Pancreas (tissue), 10 donors: Measurements from ENCODE around the gene GPX2. TPM values are rescaled to one million over a fixed set of nuclear protein-coding genes. Genes with fewer than 3 reads are reported as not detected.

ENCODE experiments used
- ATAC-seq, 4 donors: fragments of 200-7000 bp; cut with Tn5 transposase; one replicate each; pipeline versions ENCODE4 v1.8.0 to v1.9.1; 2020; ENCODE audit warnings: mild to moderate bottlenecking in 4 of 4, moderate library complexity in 4 of 4
- DNase-seq, 6 donors: peaks; one replicate each; pipeline ENCODE4 v3.0.0-alpha.2; 2020
- FAIRE-seq: peaks from 2 replicates; lab custom pipeline; 2012; peaks lifted over from hg19 to GRCh38; lab: Jason Lieb, UNC
- H3K27ac ChIP-seq, 4 donors: fragments of 200-600 bp; sonication (generic); 1 replicate in 3 of 4; 2 replicates in 1 of 4; pipeline versions ENCODE4 v1.5.0 to v1.8.0; 2020
- H3K27me3 ChIP-seq, 4 donors: fragments of 200-600 bp; one replicate each; pipeline ENCODE4 v1.8.0; 2021
- H3K36me3 ChIP-seq, 3 donors: fragments of 200-600 bp; sonication (generic) in 1 of 3; one replicate each; pipeline versions ENCODE4 v1.5.0 to v1.8.0; 2020 to 2021
- H3K4me1 ChIP-seq, 3 donors: fragments of 200-600 bp; one replicate each; pipeline ENCODE4 v1.8.0; 2021
- H3K4me3 ChIP-seq, 4 donors: fragments of 200-600 bp; sonication (generic) in 2 of 4; one replicate each; pipeline versions ENCODE4 v1.5.0 to v1.8.0; 2020 to 2021
- H3K9me3 ChIP-seq, 4 donors: fragments of 200-600 bp; one replicate each; pipeline ENCODE4 v1.8.0; 2021
- WGBS, 2 donors: extraction: QIAGEN DNeasy Blood & Tissue Kit; methylation state at CpG; one replicate each; pipeline ENCODE4 v1.1.7; 2013; 5-methylcytosine and 5-hydroxymethylcytosine counted together
- intact Hi-C, 3 donors: fragments of 100-400 bp; cut with DNase I; formaldehyde crosslinking; loops; one replicate each; pipeline versions ENCODE4 v1.11.1 to v1.14.2; 2022
- polyA plus RNA-seq, 2 donors: library from polyadenylated mRNA; stranded (reverse); fragments of 200-250 nt; gene quantifications; one replicate each; pipeline ENCODE4 v1.2.3, GENCODE V29; 2013
- total RNA-seq, 6 donors: library from RNA; stranded (reverse); fragmentation: NEBNext Ultra II Directional in 4 of 6; extraction: Animal tissue kit (Norgen Biotek cat#: 25700) in 4 of 6; gene quantifications; one replicate each; pipeline versions ENCODE4 v1.2.1 to v1.2.4, GENCODE V29; 2021 to 2023
- TF ChIP-seq, protein P1 (sequence below), 4 donors: fragments of 200-600 bp; sonication (generic) in 3 of 4; IDR thresholded peaks; one replicate each; pipeline versions ENCODE4 v1.5.0 to v1.8.0; 2021; ENCODE audit warnings: antibody characterized with exemption in 4 of 4
- donor health status: healthy with polysubstance abuse.
- donor health status: DM: no; HTN: no; CAD: no; lungs with moderate emphysema.
- donor health status: DM: no; HTN: no; CAD: no.
- donor health status: control.
- donor health status: control.
- donor health status: Bipolar disorder and iron deficiency.
- donor health status: DM: yes; HTN: yes; CAD: no.
- donor health status: DM: no; HTN: no; CAD: no.
- donor health status: DM: no; HTN: no; CAD: no.
- donor health status: DM: yes; HTN: yes; CAD: no.

The GPX2 gene
- total and polyA plus RNA-seq, 8 donors, result 2.6 to 41.9 (median 11.1) TPM

DNA sequence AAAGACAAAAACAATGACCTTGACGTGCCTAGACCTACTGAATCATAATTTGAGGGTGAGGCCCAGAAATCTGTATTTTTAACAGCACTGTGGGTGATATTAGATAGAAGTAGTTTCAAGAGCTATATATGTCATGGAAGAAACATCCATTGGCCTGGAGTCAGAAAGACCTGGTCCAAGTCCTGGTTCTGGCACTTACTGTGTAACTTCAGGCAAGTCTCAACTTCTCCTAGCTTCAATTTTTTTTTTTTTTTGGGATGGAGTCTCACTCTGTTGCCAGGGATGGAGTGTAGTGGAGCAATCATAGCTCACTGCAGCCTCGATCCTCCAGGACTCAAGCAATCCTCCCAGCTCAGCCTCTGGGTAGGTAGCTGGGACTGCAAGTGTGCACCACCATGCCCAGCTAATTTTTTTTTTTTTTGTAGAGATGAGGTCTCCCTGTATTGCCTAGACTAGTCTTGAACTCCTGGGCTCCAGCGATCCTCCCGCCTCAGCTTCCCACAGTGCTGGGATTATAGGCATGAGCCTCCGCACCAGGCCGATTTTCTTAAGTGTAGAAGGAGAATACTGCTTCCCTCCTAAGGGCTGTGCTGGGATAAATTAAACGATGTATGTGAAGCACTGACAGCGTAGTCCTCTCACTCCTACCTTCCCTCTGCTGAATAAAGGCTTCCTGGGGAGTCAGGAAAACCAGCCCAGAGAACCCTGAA, 14.3 kb upstream of the GPX2 start:
- Histone ChIP-seq H3K27me3 (no peaks in the 10 kb centered on the region), H3K4me1 (peaks cover 0 to 7% (median 0%) of the 10 kb centered on the region in 3 donors), H3K27ac (no peak overlapping the region), H3K9me3 (no peaks in the 10 kb centered on the region), H3K36me3 (no peaks in the 10 kb centered on the region), H3K4me3 (no peak overlapping the region)
- peak in 1 of 6 donors; percentile 8 for DNase-seq
- TF ChIP-seq, protein P1, sequence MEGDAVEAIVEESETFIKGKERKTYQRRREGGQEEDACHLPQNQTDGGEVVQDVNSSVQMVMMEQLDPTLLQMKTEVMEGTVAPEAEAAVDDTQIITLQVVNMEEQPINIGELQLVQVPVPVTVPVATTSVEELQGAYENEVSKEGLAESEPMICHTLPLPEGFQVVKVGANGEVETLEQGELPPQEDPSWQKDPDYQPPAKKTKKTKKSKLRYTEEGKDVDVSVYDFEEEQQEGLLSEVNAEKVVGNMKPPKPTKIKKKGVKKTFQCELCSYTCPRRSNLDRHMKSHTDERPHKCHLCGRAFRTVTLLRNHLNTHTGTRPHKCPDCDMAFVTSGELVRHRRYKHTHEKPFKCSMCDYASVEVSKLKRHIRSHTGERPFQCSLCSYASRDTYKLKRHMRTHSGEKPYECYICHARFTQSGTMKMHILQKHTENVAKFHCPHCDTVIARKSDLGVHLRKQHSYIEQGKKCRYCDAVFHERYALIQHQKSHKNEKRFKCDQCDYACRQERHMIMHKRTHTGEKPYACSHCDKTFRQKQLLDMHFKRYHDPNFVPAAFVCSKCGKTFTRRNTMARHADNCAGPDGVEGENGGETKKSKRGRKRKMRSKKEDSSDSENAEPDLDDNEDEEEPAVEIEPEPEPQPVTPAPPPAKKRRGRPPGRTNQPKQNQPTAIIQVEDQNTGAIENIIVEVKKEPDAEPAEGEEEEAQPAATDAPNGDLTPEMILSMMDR (IDR thresholded peaks at IDR 0.05), result no peak
- intact Hi-C loops, result no loop called here
- FAIRE-seq, result no peak
- ATAC-seq, result no peak
- WGBS, 2 donors, result 89 to 92% methylated on average over 8 of the region's 8 CpGs

DNA sequence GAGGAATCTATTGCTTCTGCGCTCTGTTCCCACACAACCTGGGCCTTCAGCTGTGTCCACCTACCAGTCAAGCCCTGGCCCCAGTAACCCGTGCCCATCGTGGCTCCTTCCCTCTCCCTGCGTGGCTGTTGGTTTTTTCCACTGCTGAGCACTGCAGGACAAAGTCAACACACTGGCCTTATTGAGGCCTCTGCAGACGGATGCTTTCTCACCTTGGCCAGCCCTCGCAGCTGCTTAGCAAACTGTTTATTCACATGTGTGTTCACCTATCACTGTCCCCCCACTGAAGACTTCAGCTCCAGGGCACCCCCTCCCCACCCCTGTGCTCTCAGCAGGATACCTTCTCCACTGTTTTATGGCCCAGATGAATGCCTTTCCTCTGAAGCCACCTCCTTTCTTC, 12.8 kb upstream of the GPX2 start:
- FAIRE-seq (no peak), DNase-seq (peak in 1 of 6 donors; percentile 47), ATAC-seq (peak in 3 of 4 donors; percentile 61 to 88 (median 66))
- TF ChIP-seq, protein P1 (IDR thresholded peaks at IDR 0.05), result no peak
- Histone ChIP-seq H3K4me3 (no peak overlapping the region), H3K9me3 (no peaks in the 10 kb centered on the region), H3K4me1 (no peaks in the 10 kb centered on the region), H3K27ac (no peak overlapping the region), H3K36me3 (peaks cover 0 to 4% (median 0%) of the 10 kb centered on the region in 3 donors), H3K27me3 (no peaks in the 10 kb centered on the region)
- intact Hi-C loops, result no loop called here
- 51% methylated on average over 6 of the region's 6 CpGs for WGBS, 2 donors

DNA sequence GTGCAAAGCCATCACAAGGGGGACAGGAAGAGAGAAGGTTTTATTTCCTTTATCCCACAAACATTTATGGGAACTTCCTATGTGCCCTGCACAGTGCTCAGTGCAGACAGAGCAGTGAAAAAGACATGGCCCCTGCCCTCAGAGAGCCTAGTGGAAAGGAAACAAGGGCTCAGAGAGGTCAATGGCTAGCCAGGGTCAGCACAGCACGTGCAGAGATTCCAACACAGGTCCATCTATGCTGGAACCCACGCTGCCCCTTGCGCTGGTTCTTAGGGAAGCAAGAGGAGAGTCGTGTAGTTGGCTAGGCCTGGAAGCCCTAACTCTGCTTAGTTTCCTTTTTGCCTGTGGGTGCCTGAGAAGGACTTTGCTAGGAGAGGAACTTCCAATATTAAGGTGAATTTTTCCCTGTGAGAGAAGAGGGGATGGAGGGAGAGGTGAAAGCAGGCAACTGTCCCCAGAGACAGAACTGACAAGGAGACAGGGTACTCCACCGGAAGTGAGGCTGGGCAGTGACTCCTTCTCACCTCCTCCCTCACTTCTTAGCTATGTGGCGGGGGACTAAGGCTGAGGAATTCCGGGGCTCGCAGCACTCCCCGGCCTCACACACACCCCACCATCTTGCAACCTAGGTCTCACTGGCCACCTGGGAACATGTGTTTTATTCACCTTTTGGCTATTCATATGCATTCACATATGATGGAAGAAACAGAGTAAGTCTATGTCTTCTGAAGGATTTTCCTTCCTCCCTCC, 12.1 kb upstream of the GPX2 start:
- Histone ChIP-seq H3K9me3 (no peaks in the 10 kb centered on the region), H3K4me3 (no peak overlapping the region), H3K27ac (no peak overlapping the region), H3K4me1 (no peaks in the 10 kb centered on the region), H3K27me3 (no peaks in the 10 kb centered on the region), H3K36me3 (peaks cover 0 to 4% (median 0%) of the 10 kb centered on the region in 3 donors)
- no peak for FAIRE-seq
- WGBS, 2 donors, result 94 to 95% methylated on average over 9 of the region's 9 CpGs
- intact Hi-C loops, result no loop called here
- peak in 1 of 6 donors; percentile 25 for DNase-seq
- no peak for ATAC-seq
- TF ChIP-seq, protein P1 (IDR thresholded peaks at IDR 0.05), result no peak

DNA sequence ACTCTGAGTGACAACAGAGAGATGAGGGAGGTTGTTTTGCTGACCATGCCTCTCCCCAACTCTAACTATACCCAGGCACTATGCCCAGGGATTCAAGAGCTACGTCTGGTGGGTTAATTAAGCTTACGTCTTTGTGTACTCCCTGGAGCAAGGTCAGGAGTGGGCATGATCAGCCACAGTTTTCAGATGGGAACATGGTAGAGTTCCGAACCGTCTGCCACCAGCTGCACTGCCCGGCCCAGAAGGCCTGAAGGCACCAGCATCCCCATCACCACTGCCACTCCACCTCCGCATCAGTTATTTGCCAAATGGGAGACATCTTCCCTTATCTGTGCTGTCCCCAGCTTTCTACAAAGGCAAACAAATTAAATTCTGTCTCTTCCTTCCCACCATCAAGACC, 11.1 kb upstream of the GPX2 start:
- Histone ChIP-seq H3K9me3 (no peaks in the 10 kb centered on the region), H3K36me3 (peaks cover 0 to 4% (median 0%) of the 10 kb centered on the region in 3 donors), H3K4me3 (no peak overlapping the region), H3K4me1 (no peaks in the 10 kb centered on the region), H3K27me3 (no peaks in the 10 kb centered on the region), H3K27ac (no peak overlapping the region)
- DNase-seq (peak in 1 of 6 donors; percentile 9), FAIRE-seq (no peak), ATAC-seq (no peak)
- WGBS, 2 donors, result 93 to 94% methylated on average over 6 of the region's 6 CpGs
- intact Hi-C loops, result no loop called here
- TF ChIP-seq, protein P1 (IDR thresholded peaks at IDR 0.05), result no peak
